HG03045 (cell line): ENCODE measurements around the gene CCDC185.

Source experiments
- ATAC-seq: cut with Tn5 transposase; IDR thresholded peaks from one replicate; pipeline ENCODE4 v1.9.1; 2021; ENCODE audit warnings: mild to moderate bottlenecking, moderate library complexity; ENCODE audit not compliant: unreplicated experiment

The CCDC185 gene

GRCh38 chr1:223393275-223394214, at the start of gene CCDC185:
Gene CCDC185, plus strand, starts transcription at chr1:223393415. Its CDS starts 61 bp downstream, at chr1:223393476.
- ATAC-seq: no peak

DNA sequence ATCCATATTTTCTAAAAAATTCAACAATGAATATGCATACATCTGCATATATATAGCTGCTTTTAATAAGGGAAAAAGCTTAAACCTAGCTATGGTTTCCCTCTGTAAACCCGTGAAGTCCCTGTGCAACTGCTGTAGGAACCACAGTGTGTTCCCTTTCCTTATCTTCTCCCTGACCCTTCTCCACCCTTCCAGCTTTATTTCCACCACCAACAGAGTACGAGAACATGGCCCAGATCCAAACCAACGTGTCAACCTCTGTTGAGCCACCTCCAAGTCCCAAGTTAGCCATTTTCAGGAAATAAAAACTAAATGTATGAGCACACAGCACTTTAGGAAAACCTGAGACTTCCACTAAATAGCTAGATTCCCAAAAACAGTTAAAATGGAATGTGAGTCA, 49.5 kb upstream of the CCDC185 start:
- no peak for ATAC-seq

- ATAC-seq: no peak
Measured at GRCh38 chr1:223344491-223344890, 48.7 kb upstream of the CCDC185 start.

DNA sequence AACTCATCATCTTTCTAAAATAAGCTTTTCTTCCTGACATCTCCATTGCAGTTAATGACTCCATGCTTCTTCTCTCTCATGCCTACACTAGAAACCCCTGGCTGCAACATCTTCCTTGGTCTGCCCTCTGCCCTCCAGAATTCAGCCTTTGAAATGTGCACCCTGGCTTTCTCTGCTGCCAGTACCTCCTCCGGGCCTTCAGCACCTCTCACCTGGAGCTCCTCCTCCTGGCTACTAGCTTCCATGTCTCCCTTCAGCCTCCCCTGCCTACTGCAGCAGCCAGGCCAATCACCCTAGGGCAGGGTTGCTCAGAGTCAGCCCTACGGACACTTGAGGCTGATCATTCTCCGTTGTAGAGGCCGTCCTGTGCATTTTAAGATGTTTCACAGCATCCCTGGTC, 47.5 kb upstream of the CCDC185 start:
- no peak for ATAC-seq

DNA sequence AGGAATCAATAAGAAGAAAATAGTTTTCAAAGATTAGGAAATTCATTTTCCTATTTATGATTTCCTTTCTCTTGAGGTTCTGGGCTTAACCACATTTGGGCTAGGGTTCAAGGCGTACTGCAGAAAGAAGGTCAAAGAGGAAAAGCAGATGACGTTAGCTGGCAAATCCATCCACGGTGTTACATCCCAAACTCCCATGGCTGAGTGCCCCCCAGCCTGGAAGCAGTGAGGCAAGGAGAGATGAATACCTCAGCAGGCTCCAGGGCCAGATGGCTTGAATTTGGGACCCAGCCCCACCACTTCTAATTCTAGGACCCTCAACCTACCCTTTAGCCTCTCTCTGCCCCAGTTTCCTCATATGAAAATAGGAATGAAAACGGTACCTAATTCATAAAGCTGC, 46.9 kb upstream of the CCDC185 start:
- no peak for ATAC-seq

DNA sequence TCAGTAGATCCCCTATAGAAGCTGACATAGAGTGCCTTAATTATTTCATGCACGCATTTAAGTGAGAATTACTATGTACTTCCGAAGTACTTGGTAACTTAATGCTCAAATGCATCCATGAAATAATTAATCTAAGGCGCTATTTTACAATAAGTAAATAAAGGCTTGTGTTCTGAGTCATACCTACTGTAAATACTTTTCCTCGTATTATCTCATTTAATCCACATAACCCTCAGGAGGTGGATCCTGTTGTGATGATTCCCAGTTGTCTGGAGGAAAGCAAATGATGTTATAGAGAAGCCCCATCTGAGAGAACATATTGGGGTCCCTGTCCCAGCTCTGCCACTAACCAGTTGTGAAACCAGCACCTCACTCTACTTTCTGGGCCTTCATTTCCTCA, 45.6 kb upstream of the CCDC185 start:
- no peak for ATAC-seq

GRCh38 chr1:223348439-223348838, 44.8 kb upstream of the CCDC185 start:
- ATAC-seq: no peak

DNA sequence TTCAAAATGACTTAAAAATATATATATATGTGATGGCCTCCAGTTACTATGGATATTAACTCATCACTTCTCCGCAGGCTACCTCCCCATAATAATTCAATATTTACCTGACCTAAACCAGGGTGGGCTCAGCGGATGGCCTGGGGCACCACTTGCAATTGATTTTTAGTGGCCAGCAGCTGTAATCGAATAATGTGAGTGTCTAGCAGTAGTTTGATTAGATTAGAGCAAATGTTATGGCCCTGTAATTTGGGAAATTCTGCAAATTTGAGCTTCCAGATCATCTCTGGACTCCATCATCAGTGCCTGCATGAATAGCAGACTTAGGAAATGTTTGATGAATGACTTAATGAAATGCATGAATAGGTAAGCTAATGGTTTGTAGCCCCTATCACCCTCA, 44.0 kb upstream of the CCDC185 start:
- ATAC-seq: no peak

DNA sequence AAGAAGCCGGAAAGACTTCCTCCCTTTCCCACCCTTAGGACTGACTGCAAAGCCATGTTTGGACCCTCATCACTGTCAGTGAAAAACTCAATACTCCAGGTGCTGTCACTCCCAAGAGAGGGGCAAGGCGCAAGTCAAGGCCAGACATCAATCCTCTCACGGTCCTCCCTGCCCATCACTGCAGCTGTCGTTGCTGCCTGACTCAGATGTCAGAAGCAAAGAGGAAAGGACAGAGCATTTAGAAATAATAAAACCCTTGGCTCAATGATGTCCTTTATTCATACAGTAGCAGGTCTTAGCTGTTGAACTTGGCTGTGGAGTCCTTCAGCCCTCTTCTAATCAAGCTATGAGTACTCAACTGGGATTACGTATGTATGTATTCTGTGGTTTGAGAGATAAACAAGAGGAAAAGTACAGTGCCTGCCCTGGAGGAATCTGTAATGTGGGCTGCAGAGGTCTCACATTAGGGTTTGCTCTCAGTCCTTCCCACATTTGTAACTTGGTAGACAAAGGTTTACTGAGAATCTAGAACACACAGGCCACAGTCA, 42.8 kb upstream of the CCDC185 start:
- no peak for ATAC-seq

DNA sequence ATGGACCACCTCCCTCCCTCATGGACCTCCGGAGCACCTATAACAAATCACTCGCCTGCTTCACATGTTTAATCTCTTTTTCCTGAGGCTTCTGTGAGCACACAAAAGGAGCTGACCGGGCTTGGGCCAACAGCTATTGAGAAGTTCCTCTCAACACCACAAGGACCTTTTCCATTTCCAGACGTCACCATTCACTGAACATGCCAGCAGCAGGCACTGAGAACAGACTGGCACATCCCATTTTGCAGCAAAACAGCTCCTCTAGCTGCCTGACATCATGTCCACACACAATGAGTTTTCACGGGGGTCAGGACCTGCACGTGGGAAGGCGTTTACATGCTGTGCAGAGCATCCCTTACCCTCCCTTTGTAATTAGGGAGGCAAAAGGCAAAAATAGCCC, 40.3 kb upstream of the CCDC185 start:
- no peak for ATAC-seq

DNA sequence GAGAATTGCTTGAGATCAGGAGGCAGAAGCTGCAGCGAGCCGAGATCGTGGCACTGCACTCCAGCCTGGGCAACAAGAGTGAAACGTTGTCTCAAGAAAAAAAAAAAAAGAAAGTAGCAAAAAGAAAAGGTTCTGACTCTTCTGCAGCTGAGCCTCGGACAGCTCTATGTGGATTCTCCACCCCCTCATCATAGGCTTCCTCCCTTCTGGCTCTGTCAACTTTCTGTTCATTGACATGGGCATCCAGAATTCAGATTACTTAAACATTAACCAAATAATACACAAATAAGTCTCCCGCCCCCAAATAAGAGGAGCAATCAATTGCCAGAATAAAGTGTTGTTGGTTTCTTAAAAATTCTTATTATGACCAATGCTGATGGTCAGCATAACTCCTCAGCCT, 39.3 kb upstream of the CCDC185 start:
- no peak for ATAC-seq

- ATAC-seq: no peak
Measured at GRCh38 chr1:223355699-223356098, 37.5 kb upstream of the CCDC185 start.

GRCh38 chr1:223358826-223359225, 34.4 kb upstream of the CCDC185 start:
- no peak for ATAC-seq

- ATAC-seq: no peak
Measured at GRCh38 chr1:223363057-223363855, 30.0 kb upstream of the CCDC185 start.

DNA sequence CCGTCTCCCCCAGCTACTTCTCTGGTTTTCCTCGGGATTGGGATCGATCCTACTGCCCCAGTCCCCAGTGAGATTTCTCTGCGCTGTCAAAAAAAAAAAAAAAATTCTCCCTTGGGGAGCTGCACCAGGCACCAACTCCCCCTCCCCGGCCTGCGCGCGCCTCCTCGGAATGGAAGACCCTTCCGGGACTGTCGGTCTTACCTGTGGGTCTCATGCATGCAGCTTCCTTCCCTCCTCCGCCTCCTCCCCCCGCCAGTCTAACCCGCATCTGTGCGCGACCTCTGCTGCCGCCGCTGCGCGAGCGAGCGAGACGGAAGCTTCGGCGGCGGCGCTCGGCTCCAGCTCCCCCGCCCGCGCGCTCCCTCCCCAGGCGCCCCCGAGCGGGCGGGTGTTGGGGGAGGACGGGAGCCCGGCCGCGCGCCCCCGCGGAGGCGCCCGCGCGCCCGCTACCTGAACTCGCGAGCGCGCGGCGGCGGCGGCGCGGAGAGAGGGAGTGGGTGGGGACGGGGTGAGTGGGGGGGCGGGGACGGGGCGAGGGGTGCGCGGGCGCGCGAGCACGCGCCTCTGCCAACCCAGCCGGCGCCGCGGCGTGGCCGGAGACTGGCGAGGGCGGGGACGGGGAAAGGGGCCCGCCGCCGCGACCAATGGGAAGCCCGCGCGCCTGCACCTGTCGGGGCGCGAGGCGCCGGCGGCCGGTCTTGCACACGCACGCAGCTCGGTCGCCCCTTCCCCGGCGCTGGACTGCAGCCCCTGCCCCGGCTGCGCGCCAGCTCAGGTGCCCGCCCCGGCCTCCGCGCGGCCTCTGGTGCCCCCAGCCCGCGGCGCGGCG, 29.1 kb upstream of the CCDC185 start, which contains the start of gene SUSD4:
TSS of gene SUSD4 (minus strand) at position 321 of the 829 bp plus-strand sequence. CDS start 751 bp downstream, outside the sequence.
- no peak for ATAC-seq

DNA sequence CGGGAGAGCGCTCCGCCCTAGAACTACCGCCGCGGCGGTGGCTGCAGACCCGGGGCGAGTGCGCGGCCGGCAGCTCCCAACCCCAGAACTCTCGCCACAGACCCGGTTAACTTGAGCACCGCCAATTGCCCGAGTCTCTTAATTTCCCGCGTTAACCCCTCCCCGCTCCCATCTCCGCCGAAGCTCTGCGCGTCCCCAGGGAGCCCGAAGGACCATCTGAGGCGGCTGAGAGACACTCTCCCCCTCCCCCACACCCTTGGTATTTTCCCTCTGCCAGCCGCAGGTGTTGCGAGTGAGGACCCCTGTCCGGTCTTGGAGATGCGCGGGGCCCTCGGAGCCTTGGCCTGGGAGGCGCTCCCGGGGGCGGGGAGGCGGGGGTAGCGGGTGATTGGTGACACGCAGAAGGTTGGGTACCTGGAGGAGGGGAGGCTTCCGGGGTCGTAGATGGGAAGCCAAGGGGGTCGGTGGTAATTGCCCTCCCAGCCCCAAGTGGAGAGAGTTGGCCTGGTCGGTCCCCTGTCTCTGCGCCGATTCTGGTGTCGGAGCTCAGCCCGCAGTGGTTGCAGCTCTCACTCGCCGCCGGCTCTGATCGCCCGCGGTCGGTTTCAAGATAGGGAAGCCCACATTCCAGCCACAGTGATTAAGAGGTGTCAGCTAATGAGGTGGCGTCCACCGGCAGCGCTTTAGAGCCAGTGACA, 28.4 kb upstream of the CCDC185 start:
- no peak for ATAC-seq

GRCh38 chr1:223374064-223374610, 19.1 kb upstream of the CCDC185 start:
- ATAC-seq: no peak

GRCh38 chr1:223378754-223379153, 14.5 kb upstream of the CCDC185 start:
- ATAC-seq: no peak

DNA sequence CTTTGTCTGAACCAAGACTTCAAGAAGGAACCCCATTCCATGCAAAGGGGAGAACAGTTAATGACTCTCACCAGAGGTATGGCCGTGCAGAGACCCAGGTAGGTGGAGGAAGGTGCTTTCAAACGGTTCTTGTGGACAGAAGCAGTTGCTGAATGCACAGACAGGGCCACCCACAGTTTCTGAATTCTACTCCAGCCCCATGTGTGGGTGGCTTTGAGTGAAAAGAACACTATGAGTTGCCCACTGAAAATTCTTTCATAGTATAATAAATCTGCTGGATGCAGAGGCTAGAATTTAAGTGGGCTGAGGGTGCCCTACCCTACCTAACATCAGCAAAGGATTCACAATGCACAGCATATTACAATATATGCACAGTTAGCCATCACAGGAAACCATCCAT, 7.2 kb upstream of the CCDC185 start:
- no peak for ATAC-seq

DNA sequence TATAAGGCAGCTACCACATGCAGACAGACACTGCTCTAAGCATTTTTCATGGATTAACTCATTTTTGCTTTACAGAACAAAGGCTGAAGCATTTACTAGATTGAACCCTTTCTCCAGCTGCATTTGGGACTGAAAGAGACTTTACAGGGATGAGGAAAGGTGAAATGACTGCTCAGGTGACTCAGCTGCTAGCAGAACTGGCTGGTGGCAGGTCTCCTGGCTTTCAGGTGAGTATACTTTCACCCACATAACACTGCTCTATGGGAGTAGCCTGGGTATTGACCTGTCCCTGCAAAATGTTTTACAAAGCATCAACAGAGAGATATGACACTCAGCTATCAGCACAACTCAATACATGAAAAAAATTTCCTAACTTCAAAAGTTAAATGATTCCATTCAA, 2.6 kb upstream of the CCDC185 start:
- ATAC-seq: no peak
